K562 (cell line): ENCODE measurements around the gene PAPSS2. TPM values are rescaled to one million over a fixed set of nuclear protein-coding genes. Genes with fewer than 3 reads are reported as not detected.

Source experiments
- ATAC-seq: fragments of 200-7000 bp; cut with Tn5 transposase; 3 replicates; pipeline ENCODE4 v1.9.1; 2020; ENCODE audit warnings: moderate library complexity
- BruUV-seq: library from RNA; stranded (reverse); fragments of 400-500 nt; replicated peaks from 2 replicates; lab custom pipeline; 2021; lab: Mats Ljungman, UMichigan
- CTCF ChIA-PET: fragments of 300-600 bp; formaldehyde crosslinking; extraction: SDS; loops from one replicate; lab custom pipeline; 2021; ENCODE audit warnings: low intra/inter-chr PET ratio; lab: Yijun Ruan, JAX
- POLR2A ChIA-PET: fragments of 300-600, 350-650 bp; sonication (Branson Sonifier 250); formaldehyde crosslinking; extraction: SDS; loops from one replicate; lab custom pipeline; 2021; ENCODE audit warnings: antibody characterized with exemption, inconsistent platforms; lab: Yijun Ruan, JAX
- DNase-seq, 4 experiments: peaks; one replicate each; pipeline versions ENCODE4 v3.0.0 to v3.0.0-alpha.2; 2011 to 2018; ENCODE audit warnings: low spot score in 3 of 4, mixed read lengths in 3 of 4; ENCODE audit errors: extremely low read depth in 1 of 4
- FAIRE-seq: peaks from 2 replicates; lab custom pipeline; 2011; peaks lifted over from hg19 to GRCh38; lab: Jason Lieb, UNC
- H2AFZ ChIP-seq: 2 replicates; pipeline ENCODE4 v1.6.0; 2011; ENCODE audit warnings: low read depth, low read length, control low read depth, inconsistent platforms
- H3K27ac ChIP-seq: fragments of 200-600 bp; 3 replicates; pipeline ENCODE4 v1.8.0; 2011; ENCODE audit warnings: low read depth, mild to moderate bottlenecking, control low read depth, inconsistent platforms, low read length, moderate library complexity, mixed read lengths; ENCODE audit errors: extremely low read depth
- H3K27me3 ChIP-seq, 2 experiments: fragments of 300-600 bp in 1 of 2; 2 replicates in 1 of 2; 3 replicates in 1 of 2; pipeline versions ENCODE4 v1.6.0 to v1.8.0; 2011; ENCODE audit warnings: inconsistent platforms in 2 of 2, low read length in 2 of 2, mild to moderate bottlenecking in 1 of 2, mixed read lengths in 1 of 2, moderate library complexity in 1 of 2; ENCODE audit not compliant: control insufficient read depth in 2 of 2, insufficient read depth in 2 of 2
- H3K36me3 ChIP-seq: fragments of 300-600 bp; 3 replicates; pipeline ENCODE4 v1.8.0; 2011; ENCODE audit warnings: mild to moderate bottlenecking, low read length, inconsistent platforms; ENCODE audit not compliant: control insufficient read depth, insufficient read depth
- H3K4me1 ChIP-seq, 2 experiments: fragments of 200-600 bp in 1 of 2; replicated peaks in 1 of 2; 2 replicates in 1 of 2; 3 replicates in 1 of 2; pipeline versions ENCODE4 v1.5.1 to v1.8.0; 2011; ENCODE audit warnings: inconsistent platforms in 2 of 2, low read length in 2 of 2, mild to moderate bottlenecking in 1 of 2, mixed read lengths in 1 of 2, moderate library complexity in 1 of 2; ENCODE audit not compliant: control insufficient read depth in 2 of 2, insufficient read depth in 2 of 2
- H3K4me2 ChIP-seq: 2 replicates; pipeline ENCODE4 v1.6.1; 2011; ENCODE audit warnings: low read length, control low read depth, inconsistent platforms, mixed read lengths; ENCODE audit not compliant: insufficient read depth
- H3K4me3 ChIP-seq: fragments of 200-600 bp; sonication (generic), shearing (Covaris generic); 2 replicates; pipeline ENCODE4 v1.5.1; 2016; ENCODE audit warnings: control low read depth, inconsistent platforms
- H3K79me2 ChIP-seq: fragments of 200-600 bp; 3 replicates; pipeline ENCODE4 v1.8.0; 2011; ENCODE audit warnings: low read length, inconsistent platforms; ENCODE audit not compliant: control insufficient read depth, insufficient read depth
- H3K9ac ChIP-seq, 2 experiments: 2 replicates each; pipeline versions ENCODE4 v1.6.0 to v1.6.1; 2011; ENCODE audit warnings: low read depth in 2 of 2, low read length in 2 of 2, control low read depth in 1 of 2, inconsistent platforms in 1 of 2, mild to moderate bottlenecking in 1 of 2, mixed read lengths in 1 of 2; ENCODE audit not compliant: insufficient read depth in 1 of 2
- H3K9me1 ChIP-seq: one replicate; pipeline ENCODE4 v1.6.0; 2011; ENCODE audit warnings: inconsistent platforms, mild to moderate bottlenecking, low read length, moderate library complexity; ENCODE audit not compliant: control insufficient read depth, insufficient read depth
- H3K9me3 ChIP-seq: replicated peaks from 2 replicates; pipeline ENCODE4 v1.5.1; 2011; ENCODE audit warnings: low read depth, low read length, inconsistent platforms; ENCODE audit not compliant: control insufficient read depth, insufficient read depth
- H4K20me1 ChIP-seq: replicated peaks from 2 replicates; pipeline ENCODE4 v1.6.1; 2011; ENCODE audit warnings: low read length, inconsistent platforms, mixed read lengths; ENCODE audit not compliant: control insufficient read depth, insufficient read depth
- HMBOX1 ChIP-seq: sonication (generic); IDR thresholded peaks from 2 replicates; pipeline ENCODE4 v1.6.1; 2016
- PBX2 ChIP-seq, 2 experiments: IDR thresholded peaks in 1 of 2; conservative IDR thresholded peaks in 1 of 2; 2 replicates each; pipeline ENCODE4 v1.6.1; 2016; ENCODE audit warnings: low read depth in 2 of 2, mild to moderate bottlenecking in 1 of 2, missing compliant biosample characterization in 1 of 2, missing genetic modification characterization in 1 of 2, moderate library complexity in 1 of 2
- WGBS: fragments of 100-300 bp; shearing (Covaris generic); methylation state at CpG from one replicate; pipeline ENCODE4 v1.1.6; 2016; ENCODE audit warnings: low coverage, mixed read lengths; ENCODE audit not compliant: insufficient coverage; ENCODE audit errors: missing lambda C conversion rate; 5-methylcytosine and 5-hydroxymethylcytosine counted together
- in situ Hi-C: fragments of 300-500 bp; cut with MboI; formaldehyde crosslinking; loops from 4 replicates; pipeline ENCODE4 v1.15.0; 2018; ENCODE audit warnings: inconsistent platforms, mixed read lengths
- intact Hi-C: fragments of 100-400 bp; cut with micrococcal nuclease; formaldehyde crosslinking; loops from 2 replicates; pipeline ENCODE4 v1.14.2; 2022
- polyA plus RNA-seq, 8 experiments: library from polyadenylated mRNA; depleted of rRNA in 4 of 8; stranded (reverse) in 5 of 8; unstranded in 3 of 8; fragments of >200 nt; fragmentation: Nextera tagmentation in 2 of 8; fragmentation: Illumina TruSeq in 1 of 8; extraction: Ambion mirVana in 2 of 8; extraction: Trizol in 1 of 8; gene quantifications; 2 replicates each; pipeline versions ENCODE4 v1.2.1 to v1.2.3, GENCODE V29; 2011 to 2014; ENCODE audit warnings: inconsistent platforms in 1 of 8, missing spikeins in 1 of 8
- total RNA-seq, 7 experiments: library from RNA; depleted of rRNA in 6 of 7; stranded (reverse); fragments of >200 nt in 6 of 7; fragmentation: Illumina TruSeq in 2 of 7; extraction: Trizol in 2 of 7; gene quantifications; 2 replicates each; pipeline versions ENCODE4 v1.2.1 to v1.2.3, GENCODE V29; 2011 to 2021; ENCODE audit warnings: low replicate concordance in 1 of 7

The PAPSS2 gene
- total and polyA plus RNA-seq, 9 of the 15 experiments (the other 6 are each of a cell fraction or from before 2014, with no cell fraction given) = 0.01 to 0.29 TPM; not detected in 7

- Histone ChIP-seq H4K20me1 (no peaks in the 10 kb centered on the region), H3K4me2 (no peak overlapping the region), H2AFZ (no peak overlapping the region), H3K27ac (no peak overlapping the region), H3K4me3 (no peak overlapping the region), H3K9me1 (no peaks in the 10 kb centered on the region), H3K9me3 (no peaks in the 10 kb centered on the region), H3K36me3 (no peaks in the 10 kb centered on the region), H3K79me2 (no peaks in the 10 kb centered on the region), H3K9ac (no peak overlapping the region), H3K4me1 (peaks cover 0 to 4% of the 10 kb centered on the region in 2 experiments; a peak in 4 of 5 replicates), H3K27me3 (0 out of 5 replicates have a peak, but pooled peaks cover 0 to 2% of the 10 kb centered on the region in 2 experiments)
- ATAC-seq = no peak
- WGBS = 7% methylated on average over 2 of the region's 2 CpGs
- BruUV-seq = no TSS peak
- ChIA-PET POLR2A (interaction anchor here (0.5 to 0.9 kb wide), 2 partner anchors 30 to 718 kb away, joined by 3 to 4 read pairs; no protein-coding TSS in a partner anchor), CTCF (no interaction called here)
- DNase-seq = no peak
- intact Hi-C loops = no loop called here
- no peak for FAIRE-seq
- TF ChIP-seq HMBOX1 (0 out of 2 replicates have a peak, but pooled peaks have one; percentile 27), PBX2 (CRISPR knock-in tag; IDR thresholded peaks at IDR 0.05; ENCODE audit: low read depth) (no peak), PBX2 (tag; conservative IDR thresholded peaks at IDR 0.05; ENCODE audit: low read depth) (no peak)
- in situ Hi-C loops = no loop called here
Observed at GRCh38 chr10:87664276-87664701, 4.6 kb downstream of the PAPSS2 start.
